Measurements from ENCODE around the gene RNU7-1.

DNA sequence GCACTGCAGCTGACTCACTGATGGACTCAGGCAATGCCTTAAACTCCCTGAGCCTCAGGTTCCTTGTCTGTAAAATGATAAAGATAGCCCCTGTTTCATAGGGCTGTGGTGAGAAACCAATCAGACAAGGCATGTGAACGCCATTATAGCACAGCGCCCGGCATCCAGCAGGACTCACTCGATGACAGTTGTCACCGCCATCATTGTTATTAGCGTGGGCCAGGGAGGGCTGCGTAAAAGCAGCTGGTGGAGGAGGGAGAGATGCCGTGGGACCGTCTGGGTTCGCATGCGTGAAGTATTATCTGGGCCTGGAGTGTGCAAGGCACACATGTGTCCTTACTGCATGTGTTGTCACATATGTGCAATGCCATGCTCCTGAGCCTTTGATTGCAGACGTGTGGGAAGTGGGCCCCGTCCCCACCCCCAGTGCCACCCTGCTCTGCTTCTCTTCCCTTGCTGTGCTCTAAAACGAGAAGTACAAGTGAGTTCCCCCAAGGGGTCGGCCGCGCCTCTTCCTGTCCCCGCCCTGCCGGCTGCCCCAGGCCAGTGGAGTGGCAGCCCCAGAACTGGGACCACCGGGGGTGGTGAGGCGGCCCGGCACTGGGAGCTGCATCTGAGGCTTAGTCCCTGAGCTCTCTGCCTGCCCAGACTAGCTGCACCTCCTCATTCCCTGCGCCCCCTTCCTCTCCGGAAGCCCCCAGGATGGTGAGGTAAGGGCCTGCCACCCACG, 7.4 kb downstream of the RNU7-1 start, which contains the start of gene PTPN6:
- TF ChIP-seq, protein P1, sequence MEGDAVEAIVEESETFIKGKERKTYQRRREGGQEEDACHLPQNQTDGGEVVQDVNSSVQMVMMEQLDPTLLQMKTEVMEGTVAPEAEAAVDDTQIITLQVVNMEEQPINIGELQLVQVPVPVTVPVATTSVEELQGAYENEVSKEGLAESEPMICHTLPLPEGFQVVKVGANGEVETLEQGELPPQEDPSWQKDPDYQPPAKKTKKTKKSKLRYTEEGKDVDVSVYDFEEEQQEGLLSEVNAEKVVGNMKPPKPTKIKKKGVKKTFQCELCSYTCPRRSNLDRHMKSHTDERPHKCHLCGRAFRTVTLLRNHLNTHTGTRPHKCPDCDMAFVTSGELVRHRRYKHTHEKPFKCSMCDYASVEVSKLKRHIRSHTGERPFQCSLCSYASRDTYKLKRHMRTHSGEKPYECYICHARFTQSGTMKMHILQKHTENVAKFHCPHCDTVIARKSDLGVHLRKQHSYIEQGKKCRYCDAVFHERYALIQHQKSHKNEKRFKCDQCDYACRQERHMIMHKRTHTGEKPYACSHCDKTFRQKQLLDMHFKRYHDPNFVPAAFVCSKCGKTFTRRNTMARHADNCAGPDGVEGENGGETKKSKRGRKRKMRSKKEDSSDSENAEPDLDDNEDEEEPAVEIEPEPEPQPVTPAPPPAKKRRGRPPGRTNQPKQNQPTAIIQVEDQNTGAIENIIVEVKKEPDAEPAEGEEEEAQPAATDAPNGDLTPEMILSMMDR (IDR thresholded peaks at IDR 0.05) = no peak
- no peak for TF ChIP-seq RELA (CRISPR knock-in tag; IDR thresholded peaks at IDR 0.05; ENCODE audit: borderline replicate concordance)
- TF ChIP-seq CREB1 (CRISPR knock-in tag; IDR thresholded peaks at IDR 0.05) = no peak
- TF ChIP-seq, protein P2, sequence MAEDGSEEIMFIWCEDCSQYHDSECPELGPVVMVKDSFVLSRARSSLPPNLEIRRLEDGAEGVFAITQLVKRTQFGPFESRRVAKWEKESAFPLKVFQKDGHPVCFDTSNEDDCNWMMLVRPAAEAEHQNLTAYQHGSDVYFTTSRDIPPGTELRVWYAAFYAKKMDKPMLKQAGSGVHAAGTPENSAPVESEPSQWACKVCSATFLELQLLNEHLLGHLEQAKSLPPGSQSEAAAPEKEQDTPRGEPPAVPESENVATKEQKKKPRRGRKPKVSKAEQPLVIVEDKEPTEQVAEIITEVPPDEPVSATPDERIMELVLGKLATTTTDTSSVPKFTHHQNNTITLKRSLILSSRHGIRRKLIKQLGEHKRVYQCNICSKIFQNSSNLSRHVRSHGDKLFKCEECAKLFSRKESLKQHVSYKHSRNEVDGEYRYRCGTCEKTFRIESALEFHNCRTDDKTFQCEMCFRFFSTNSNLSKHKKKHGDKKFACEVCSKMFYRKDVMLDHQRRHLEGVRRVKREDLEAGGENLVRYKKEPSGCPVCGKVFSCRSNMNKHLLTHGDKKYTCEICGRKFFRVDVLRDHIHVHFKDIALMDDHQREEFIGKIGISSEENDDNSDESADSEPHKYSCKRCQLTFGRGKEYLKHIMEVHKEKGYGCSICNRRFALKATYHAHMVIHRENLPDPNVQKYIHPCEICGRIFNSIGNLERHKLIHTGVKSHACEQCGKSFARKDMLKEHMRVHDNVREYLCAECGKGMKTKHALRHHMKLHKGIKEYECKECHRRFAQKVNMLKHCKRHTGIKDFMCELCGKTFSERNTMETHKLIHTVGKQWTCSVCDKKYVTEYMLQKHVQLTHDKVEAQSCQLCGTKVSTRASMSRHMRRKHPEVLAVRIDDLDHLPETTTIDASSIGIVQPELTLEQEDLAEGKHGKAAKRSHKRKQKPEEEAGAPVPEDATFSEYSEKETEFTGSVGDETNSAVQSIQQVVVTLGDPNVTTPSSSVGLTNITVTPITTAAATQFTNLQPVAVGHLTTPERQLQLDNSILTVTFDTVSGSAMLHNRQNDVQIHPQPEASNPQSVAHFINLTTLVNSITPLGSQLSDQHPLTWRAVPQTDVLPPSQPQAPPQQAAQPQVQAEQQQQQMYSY (CRISPR knock-in tag; IDR thresholded peaks at IDR 0.05) = no peak
- TF ChIP-seq, protein P3, sequence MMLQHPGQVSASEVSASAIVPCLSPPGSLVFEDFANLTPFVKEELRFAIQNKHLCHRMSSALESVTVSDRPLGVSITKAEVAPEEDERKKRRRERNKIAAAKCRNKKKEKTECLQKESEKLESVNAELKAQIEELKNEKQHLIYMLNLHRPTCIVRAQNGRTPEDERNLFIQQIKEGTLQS (CRISPR knock-in tag; conservative IDR thresholded peaks at IDR 0.05) = no peak
- TF ChIP-seq, protein P4, sequence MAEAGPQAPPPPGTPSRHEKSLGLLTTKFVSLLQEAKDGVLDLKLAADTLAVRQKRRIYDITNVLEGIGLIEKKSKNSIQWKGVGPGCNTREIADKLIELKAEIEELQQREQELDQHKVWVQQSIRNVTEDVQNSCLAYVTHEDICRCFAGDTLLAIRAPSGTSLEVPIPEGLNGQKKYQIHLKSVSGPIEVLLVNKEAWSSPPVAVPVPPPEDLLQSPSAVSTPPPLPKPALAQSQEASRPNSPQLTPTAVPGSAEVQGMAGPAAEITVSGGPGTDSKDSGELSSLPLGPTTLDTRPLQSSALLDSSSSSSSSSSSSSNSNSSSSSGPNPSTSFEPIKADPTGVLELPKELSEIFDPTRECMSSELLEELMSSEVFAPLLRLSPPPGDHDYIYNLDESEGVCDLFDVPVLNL (CRISPR knock-in tag; IDR thresholded peaks at IDR 0.05; ENCODE audit: borderline replicate concordance, low read depth) = no peak
- TF ChIP-seq, protein P5, sequence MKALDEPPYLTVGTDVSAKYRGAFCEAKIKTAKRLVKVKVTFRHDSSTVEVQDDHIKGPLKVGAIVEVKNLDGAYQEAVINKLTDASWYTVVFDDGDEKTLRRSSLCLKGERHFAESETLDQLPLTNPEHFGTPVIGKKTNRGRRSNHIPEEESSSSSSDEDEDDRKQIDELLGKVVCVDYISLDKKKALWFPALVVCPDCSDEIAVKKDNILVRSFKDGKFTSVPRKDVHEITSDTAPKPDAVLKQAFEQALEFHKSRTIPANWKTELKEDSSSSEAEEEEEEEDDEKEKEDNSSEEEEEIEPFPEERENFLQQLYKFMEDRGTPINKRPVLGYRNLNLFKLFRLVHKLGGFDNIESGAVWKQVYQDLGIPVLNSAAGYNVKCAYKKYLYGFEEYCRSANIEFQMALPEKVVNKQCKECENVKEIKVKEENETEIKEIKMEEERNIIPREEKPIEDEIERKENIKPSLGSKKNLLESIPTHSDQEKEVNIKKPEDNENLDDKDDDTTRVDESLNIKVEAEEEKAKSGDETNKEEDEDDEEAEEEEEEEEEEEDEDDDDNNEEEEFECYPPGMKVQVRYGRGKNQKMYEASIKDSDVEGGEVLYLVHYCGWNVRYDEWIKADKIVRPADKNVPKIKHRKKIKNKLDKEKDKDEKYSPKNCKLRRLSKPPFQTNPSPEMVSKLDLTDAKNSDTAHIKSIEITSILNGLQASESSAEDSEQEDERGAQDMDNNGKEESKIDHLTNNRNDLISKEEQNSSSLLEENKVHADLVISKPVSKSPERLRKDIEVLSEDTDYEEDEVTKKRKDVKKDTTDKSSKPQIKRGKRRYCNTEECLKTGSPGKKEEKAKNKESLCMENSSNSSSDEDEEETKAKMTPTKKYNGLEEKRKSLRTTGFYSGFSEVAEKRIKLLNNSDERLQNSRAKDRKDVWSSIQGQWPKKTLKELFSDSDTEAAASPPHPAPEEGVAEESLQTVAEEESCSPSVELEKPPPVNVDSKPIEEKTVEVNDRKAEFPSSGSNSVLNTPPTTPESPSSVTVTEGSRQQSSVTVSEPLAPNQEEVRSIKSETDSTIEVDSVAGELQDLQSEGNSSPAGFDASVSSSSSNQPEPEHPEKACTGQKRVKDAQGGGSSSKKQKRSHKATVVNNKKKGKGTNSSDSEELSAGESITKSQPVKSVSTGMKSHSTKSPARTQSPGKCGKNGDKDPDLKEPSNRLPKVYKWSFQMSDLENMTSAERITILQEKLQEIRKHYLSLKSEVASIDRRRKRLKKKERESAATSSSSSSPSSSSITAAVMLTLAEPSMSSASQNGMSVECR (CRISPR knock-in tag; IDR thresholded peaks at IDR 0.05; ENCODE audit: borderline replicate concordance) = no peak
- TF ChIP-seq, protein P6, sequence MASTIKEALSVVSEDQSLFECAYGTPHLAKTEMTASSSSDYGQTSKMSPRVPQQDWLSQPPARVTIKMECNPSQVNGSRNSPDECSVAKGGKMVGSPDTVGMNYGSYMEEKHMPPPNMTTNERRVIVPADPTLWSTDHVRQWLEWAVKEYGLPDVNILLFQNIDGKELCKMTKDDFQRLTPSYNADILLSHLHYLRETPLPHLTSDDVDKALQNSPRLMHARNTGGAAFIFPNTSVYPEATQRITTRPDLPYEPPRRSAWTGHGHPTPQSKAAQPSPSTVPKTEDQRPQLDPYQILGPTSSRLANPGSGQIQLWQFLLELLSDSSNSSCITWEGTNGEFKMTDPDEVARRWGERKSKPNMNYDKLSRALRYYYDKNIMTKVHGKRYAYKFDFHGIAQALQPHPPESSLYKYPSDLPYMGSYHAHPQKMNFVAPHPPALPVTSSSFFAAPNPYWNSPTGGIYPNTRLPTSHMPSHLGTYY (CRISPR knock-in tag; IDR thresholded peaks at IDR 0.05) = no peak
- no peak for TF ChIP-seq FOXP1 (CRISPR knock-in tag; IDR thresholded peaks at IDR 0.05; ENCODE audit: borderline replicate concordance)
- TF ChIP-seq, protein P7, sequence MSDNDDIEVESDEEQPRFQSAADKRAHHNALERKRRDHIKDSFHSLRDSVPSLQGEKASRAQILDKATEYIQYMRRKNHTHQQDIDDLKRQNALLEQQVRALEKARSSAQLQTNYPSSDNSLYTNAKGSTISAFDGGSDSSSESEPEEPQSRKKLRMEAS (CRISPR knock-in tag; IDR thresholded peaks at IDR 0.05) = no peak
- TF ChIP-seq, protein P8, sequence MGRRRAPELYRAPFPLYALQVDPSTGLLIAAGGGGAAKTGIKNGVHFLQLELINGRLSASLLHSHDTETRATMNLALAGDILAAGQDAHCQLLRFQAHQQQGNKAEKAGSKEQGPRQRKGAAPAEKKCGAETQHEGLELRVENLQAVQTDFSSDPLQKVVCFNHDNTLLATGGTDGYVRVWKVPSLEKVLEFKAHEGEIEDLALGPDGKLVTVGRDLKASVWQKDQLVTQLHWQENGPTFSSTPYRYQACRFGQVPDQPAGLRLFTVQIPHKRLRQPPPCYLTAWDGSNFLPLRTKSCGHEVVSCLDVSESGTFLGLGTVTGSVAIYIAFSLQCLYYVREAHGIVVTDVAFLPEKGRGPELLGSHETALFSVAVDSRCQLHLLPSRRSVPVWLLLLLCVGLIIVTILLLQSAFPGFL (CRISPR knock-in tag; IDR thresholded peaks at IDR 0.05; ENCODE audit: borderline replicate concordance) = no peak
- TF ChIP-seq, protein P9, sequence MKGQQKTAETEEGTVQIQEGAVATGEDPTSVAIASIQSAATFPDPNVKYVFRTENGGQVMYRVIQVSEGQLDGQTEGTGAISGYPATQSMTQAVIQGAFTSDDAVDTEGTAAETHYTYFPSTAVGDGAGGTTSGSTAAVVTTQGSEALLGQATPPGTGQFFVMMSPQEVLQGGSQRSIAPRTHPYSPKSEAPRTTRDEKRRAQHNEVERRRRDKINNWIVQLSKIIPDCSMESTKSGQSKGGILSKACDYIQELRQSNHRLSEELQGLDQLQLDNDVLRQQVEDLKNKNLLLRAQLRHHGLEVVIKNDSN (CRISPR knock-in tag; IDR thresholded peaks at IDR 0.05) = no peak

Data from WTC11 (cell line).